SK-N-SH (cell line): ENCODE data around the gene DMD. TPM values are rescaled to one million over a fixed set of nuclear protein-coding genes. Genes with fewer than 3 reads are reported as not detected.

ENCODE experiments used
- CTCF ChIA-PET: fragments of 300-600, 350-600 bp; formaldehyde crosslinking; extraction: SDS; loops from one replicate; lab custom pipeline; 2021; lab: Yijun Ruan, JAX
- POLR2A ChIA-PET: fragments of 350-600 bp; sonication (Branson Sonifier 250); formaldehyde crosslinking; extraction: SDS; loops from one replicate; lab custom pipeline; 2020; ENCODE audit warnings: antibody characterized with exemption, inconsistent platforms; lab: Yijun Ruan, JAX
- DNase-seq: peaks from one replicate; pipeline ENCODE4 v3.0.0; 2012
- H2AFZ ChIP-seq: fragments of 200-600 bp; sonication (generic); 2 replicates; pipeline ENCODE4 v1.8.1; 2016; ENCODE audit warnings: antibody characterized with exemption, mild to moderate bottlenecking, low read depth
- H3F3A ChIP-seq: fragments of 200-600 bp; sonication (generic); replicated peaks from 2 replicates; pipeline ENCODE3; 2016; ENCODE audit warnings: antibody characterized with exemption, mild to moderate bottlenecking; ENCODE audit not compliant: insufficient read depth
- H3K27ac ChIP-seq, 2 experiments: fragments of 200-500 bp in 1 of 2; fragments of 200-600 bp in 1 of 2; sonication (Bioruptor generic) in 1 of 2; sonication (generic), shearing (Covaris generic) in 1 of 2; 2 replicates each; pipeline versions ENCODE4 v1.5.1 to v1.6.1; 2014 to 2016; ENCODE audit warnings: low read depth in 2 of 2, inconsistent platforms in 1 of 2, low read length in 1 of 2, mild to moderate bottlenecking in 1 of 2, mixed read lengths in 1 of 2
- H3K27me3 ChIP-seq: fragments of 200-600 bp; sonication (generic), shearing (Covaris generic); 2 replicates; pipeline ENCODE4 v1.6.1; 2016; ENCODE audit warnings: mixed run types; ENCODE audit not compliant: insufficient read depth
- H3K36me3 ChIP-seq, 2 experiments: fragments of 200-500 bp in 1 of 2; fragments of 200-600 bp in 1 of 2; sonication (Bioruptor generic) in 1 of 2; sonication (generic) in 1 of 2; replicated peaks in 1 of 2; 2 replicates each; pipeline versions ENCODE3 to v1.5.1; 2014 to 2016; ENCODE audit warnings: low read length in 1 of 2, mild to moderate bottlenecking in 1 of 2; ENCODE audit not compliant: insufficient read depth in 2 of 2, control insufficient read depth in 1 of 2
- H3K4me1 ChIP-seq, 2 experiments: fragments of 200-500 bp in 1 of 2; fragments of 200-600 bp in 1 of 2; sonication (Bioruptor generic) in 1 of 2; sonication (generic), shearing (Covaris generic) in 1 of 2; 2 replicates each; pipeline versions ENCODE4 v1.5.1 to v1.6.1; 2014 to 2016; ENCODE audit warnings: low read depth in 1 of 2, low read length in 1 of 2, mixed run types in 1 of 2; ENCODE audit not compliant: insufficient read depth in 2 of 2, control insufficient read depth in 1 of 2
- H3K4me2 ChIP-seq: fragments of 200-600 bp; sonication (generic), shearing (Covaris generic); 2 replicates; pipeline ENCODE4 v1.6.1; 2017; ENCODE audit warnings: mixed run types
- H3K4me3 ChIP-seq, 2 experiments: fragments of 200-500 bp in 1 of 2; fragments of 200-600 bp in 1 of 2; sonication (Bioruptor generic) in 1 of 2; sonication (generic), shearing (Covaris generic) in 1 of 2; 2 replicates each; pipeline versions ENCODE4 v1.5.1 to v1.8.1; 2014 to 2016; ENCODE audit warnings: low read depth in 2 of 2, inconsistent platforms in 1 of 2, low read length in 1 of 2, mild to moderate bottlenecking in 1 of 2, mixed read lengths in 1 of 2, moderate library complexity in 1 of 2
- H3K79me2 ChIP-seq: fragments of 200-600 bp; sonication (generic); 2 replicates; pipeline ENCODE4 v1.8.1; 2017; ENCODE audit warnings: mild to moderate bottlenecking; ENCODE audit not compliant: insufficient read depth
- H3K9ac ChIP-seq: fragments of 200-600 bp; sonication (generic); 2 replicates; pipeline ENCODE4 v1.6.1; 2017; ENCODE audit warnings: mixed run types
- H3K9me2 ChIP-seq: fragments of 200-600 bp; sonication (generic); 2 replicates; pipeline ENCODE4 v1.6.1; 2017; ENCODE audit warnings: mixed run types
- H3K9me3 ChIP-seq: fragments of 200-600 bp; sonication (generic); 2 replicates; pipeline ENCODE4 v1.6.1; 2017; ENCODE audit warnings: mixed run types, mild to moderate bottlenecking, moderate library complexity
- H4K20me1 ChIP-seq: fragments of 200-600 bp; sonication (generic); 2 replicates; pipeline ENCODE4 v1.6.1; 2017; ENCODE audit warnings: mild to moderate bottlenecking, mixed run types; ENCODE audit not compliant: insufficient read depth
- CHD2 ChIP-seq: fragments of 150-350 bp; IDR thresholded peaks from 2 replicates; pipeline ENCODE4 v1.6.1; 2018; ENCODE audit warnings: low read length; ENCODE audit not compliant: partially characterized antibody
- EP300 ChIP-seq, 2 experiments: IDR thresholded peaks; 2 replicates each; pipeline versions ENCODE4 v1.4.0 to v1.6.1; 2012; ENCODE audit warnings: borderline replicate concordance in 1 of 2, low read depth in 1 of 2, low read length in 1 of 2
- FOXJ3 ChIP-seq: sonication (generic); formaldehyde crosslinking; IDR thresholded peaks from 2 replicates; pipeline ENCODE4 v1.5.1; 2020; ENCODE audit warnings: mild to moderate bottlenecking, missing genetic modification reagents
- FOXM1 ChIP-seq: IDR thresholded peaks from 2 replicates; pipeline ENCODE4 v1.4.0; 2012; ENCODE audit warnings: low read depth, mild to moderate bottlenecking
- GATA2 ChIP-seq: sonication (generic); formaldehyde crosslinking; IDR thresholded peaks from 2 replicates; pipeline ENCODE4 v1.5.0; 2020; ENCODE audit warnings: mild to moderate bottlenecking, missing genetic modification reagents
- JUND ChIP-seq: IDR thresholded peaks from 2 replicates; pipeline ENCODE4 v1.4.0; 2012
- NRF1 ChIP-seq: IDR thresholded peaks from 2 replicates; pipeline ENCODE4 v1.6.1; 2012; ENCODE audit warnings: low read depth, mild to moderate bottlenecking, low read length
- POLR2AphosphoS5 ChIP-seq: IDR thresholded peaks from 2 replicates; pipeline ENCODE4 v1.6.1; 2012; ENCODE audit warnings: low read depth, low read length
- RFX5 ChIP-seq: IDR thresholded peaks from 2 replicates; pipeline ENCODE4 v1.6.1; 2012; ENCODE audit warnings: mild to moderate bottlenecking, improper control_type of control experiment, low read length
- RXRA ChIP-seq: IDR thresholded peaks from 2 replicates; pipeline ENCODE4 v1.4.0; 2012; ENCODE audit warnings: low read depth, mild to moderate bottlenecking, borderline replicate concordance
- SMC3 ChIP-seq: IDR thresholded peaks from 2 replicates; pipeline ENCODE4 v1.6.1; 2012; ENCODE audit warnings: low read depth, low read length, improper control_type of control experiment
- ZBTB33 ChIP-seq: IDR thresholded peaks from 2 replicates; pipeline ENCODE4 v1.4.0; 2012; ENCODE audit warnings: low read depth, borderline replicate concordance
- WGBS: methylation state at CpG from one replicate; pipeline ENCODE4 v1.1.6; 2017; ENCODE audit warnings: low lambda C conversion rate; 5-methylcytosine and 5-hydroxymethylcytosine counted together
- polyA plus RNA-seq, 3 experiments: library from polyadenylated mRNA; depleted of rRNA; stranded (reverse); fragments of >200 nt; gene quantifications; 2 replicates each; pipeline ENCODE4 v1.2.3, GENCODE V29; 2012
- TF ChIP-seq, protein P1 (sequence below): fragments of 150-350 bp; IDR thresholded peaks from 2 replicates; pipeline ENCODE4 v1.6.1; 2016; ENCODE audit warnings: mild to moderate bottlenecking, low read depth, low read length

Gene DMD
- polyA plus RNA-seq, 1 of the 3 experiments (the other 2 are of a cell fraction) = 3.9 TPM

- TF ChIP-seq, protein P1, sequence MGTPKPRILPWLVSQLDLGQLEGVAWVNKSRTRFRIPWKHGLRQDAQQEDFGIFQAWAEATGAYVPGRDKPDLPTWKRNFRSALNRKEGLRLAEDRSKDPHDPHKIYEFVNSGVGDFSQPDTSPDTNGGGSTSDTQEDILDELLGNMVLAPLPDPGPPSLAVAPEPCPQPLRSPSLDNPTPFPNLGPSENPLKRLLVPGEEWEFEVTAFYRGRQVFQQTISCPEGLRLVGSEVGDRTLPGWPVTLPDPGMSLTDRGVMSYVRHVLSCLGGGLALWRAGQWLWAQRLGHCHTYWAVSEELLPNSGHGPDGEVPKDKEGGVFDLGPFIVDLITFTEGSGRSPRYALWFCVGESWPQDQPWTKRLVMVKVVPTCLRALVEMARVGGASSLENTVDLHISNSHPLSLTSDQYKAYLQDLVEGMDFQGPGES = no peak
- TF ChIP-seq FOXM1 (no peak), EP300 (IDR thresholded peaks at IDR 0.05; ENCODE audit: borderline replicate concordance in 1 of 2, low read depth in 1 of 2, low read length in 1 of 2) (no peak), GATA2 (no peak)
These were observed 2136.8 kb downstream of the DMD start (continued) for GRCh38 chrX:31074522-31074921.

- Histone ChIP-seq H3K9ac (no peak within 1 kb of the TSS), H4K20me1 (no peaks in the 10 kb centered on the region), H3K4me3 (no peak within 1 kb of the TSS), H3K9me2 (no peaks in the 10 kb centered on the region; the same call in 1 of the 2 replicates), H3K27ac (no peak within 1 kb of the TSS), H3F3A (peaks cover 5% of the 10 kb centered on the region), H3K27me3 (no peaks in the 10 kb centered on the region)
- no peak for DNase-seq
- TF ChIP-seq POLR2AphosphoS5 (no peak), SMC3 (no peak), RFX5 (no peak), FOXJ3 (no peak), RXRA (no peak), CHD2 (no peak), JUND (no peak), EP300 (IDR thresholded peaks at IDR 0.05; ENCODE audit: borderline replicate concordance in 1 of 2, low read depth in 1 of 2, low read length in 1 of 2) (no peak), ZBTB33 (no peak)
- TF ChIP-seq, all 33 proteins: peak for 0
- Histone ChIP-seq H3K9me3 (no peaks in the 10 kb centered on the region), H3K4me2 (no peak within 1 kb of the TSS), H2AFZ (no peak within 1 kb of the TSS), H3K79me2 (no peaks in the 10 kb centered on the region), H3K4me1 (no peaks in the 10 kb centered on the region), H3K36me3 (no peaks in the 10 kb centered on the region)
- 73% methylated on average over 33 of the region's 33 CpGs for WGBS
- CTCF ChIA-PET = no interaction called here
- POLR2A ChIA-PET = no interaction called here
These were observed 2139.6 kb downstream of the DMD start, which contains the start of gene FTHL17 for GRCh38 chrX:31071725-31072124. FTHL17 (minus strand) TSS chrX:31072041; CDS start chrX:31071953, 88 bp downstream.

DNA sequence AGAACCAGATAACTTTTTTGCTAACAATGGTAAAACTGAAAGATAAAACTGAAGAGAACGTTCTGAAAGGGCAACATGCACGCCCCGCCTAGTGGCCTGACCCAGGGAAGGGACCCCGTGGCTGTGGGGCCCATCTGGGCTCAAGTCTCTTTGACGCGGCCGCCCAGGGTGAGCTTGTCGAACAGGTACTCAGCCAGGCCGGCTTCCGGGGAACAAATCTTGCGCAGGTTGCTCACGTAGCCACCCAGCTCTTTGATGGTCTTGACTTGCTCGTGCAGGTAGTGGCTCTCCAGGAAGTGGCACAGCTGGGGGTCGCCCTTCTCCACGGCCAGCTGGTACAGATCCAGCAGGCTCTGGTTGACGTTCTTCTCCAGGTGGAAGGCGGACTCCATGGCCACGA lies 2140.1 kb downstream of the DMD start:
- Histone ChIP-seq H3K27me3 (no peaks in the 10 kb centered on the region), H2AFZ (no peak overlapping the region), H3K9me3 (no peaks in the 10 kb centered on the region), H3K9me2 (no peaks in the 10 kb centered on the region; the same call in 1 of the 2 replicates), H3F3A (peaks cover 9% of the 10 kb centered on the region), H3K4me3 (no peak overlapping the region), H3K4me1 (no peaks in the 10 kb centered on the region), H3K9ac (no peak overlapping the region), H3K4me2 (no peak overlapping the region), H3K79me2 (no peaks in the 10 kb centered on the region), H3K27ac (no peak overlapping the region), H3K36me3 (no peaks in the 10 kb centered on the region), H4K20me1 (no peaks in the 10 kb centered on the region)
- ChIA-PET POLR2A (no interaction called here), CTCF (no interaction called here)
- no peak for DNase-seq
- 48% methylated on average over 14 of the region's 18 CpGs for WGBS
- no peak for TF ChIP-seq NRF1
- TF ChIP-seq FOXJ3 = no peak
- TF ChIP-seq ZBTB33 = no peak
- TF ChIP-seq, protein P1 = no peak
- TF ChIP-seq, all 33 proteins: peak for 0
